ENCODE results near the gene LIN37.

Gene LIN37, protein sequence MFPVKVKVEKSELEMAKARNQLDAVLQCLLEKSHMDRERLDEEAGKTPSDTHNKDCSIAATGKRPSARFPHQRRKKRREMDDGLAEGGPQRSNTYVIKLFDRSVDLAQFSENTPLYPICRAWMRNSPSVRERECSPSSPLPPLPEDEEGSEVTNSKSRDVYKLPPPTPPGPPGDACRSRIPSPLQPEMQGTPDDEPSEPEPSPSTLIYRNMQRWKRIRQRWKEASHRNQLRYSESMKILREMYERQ

DNA sequence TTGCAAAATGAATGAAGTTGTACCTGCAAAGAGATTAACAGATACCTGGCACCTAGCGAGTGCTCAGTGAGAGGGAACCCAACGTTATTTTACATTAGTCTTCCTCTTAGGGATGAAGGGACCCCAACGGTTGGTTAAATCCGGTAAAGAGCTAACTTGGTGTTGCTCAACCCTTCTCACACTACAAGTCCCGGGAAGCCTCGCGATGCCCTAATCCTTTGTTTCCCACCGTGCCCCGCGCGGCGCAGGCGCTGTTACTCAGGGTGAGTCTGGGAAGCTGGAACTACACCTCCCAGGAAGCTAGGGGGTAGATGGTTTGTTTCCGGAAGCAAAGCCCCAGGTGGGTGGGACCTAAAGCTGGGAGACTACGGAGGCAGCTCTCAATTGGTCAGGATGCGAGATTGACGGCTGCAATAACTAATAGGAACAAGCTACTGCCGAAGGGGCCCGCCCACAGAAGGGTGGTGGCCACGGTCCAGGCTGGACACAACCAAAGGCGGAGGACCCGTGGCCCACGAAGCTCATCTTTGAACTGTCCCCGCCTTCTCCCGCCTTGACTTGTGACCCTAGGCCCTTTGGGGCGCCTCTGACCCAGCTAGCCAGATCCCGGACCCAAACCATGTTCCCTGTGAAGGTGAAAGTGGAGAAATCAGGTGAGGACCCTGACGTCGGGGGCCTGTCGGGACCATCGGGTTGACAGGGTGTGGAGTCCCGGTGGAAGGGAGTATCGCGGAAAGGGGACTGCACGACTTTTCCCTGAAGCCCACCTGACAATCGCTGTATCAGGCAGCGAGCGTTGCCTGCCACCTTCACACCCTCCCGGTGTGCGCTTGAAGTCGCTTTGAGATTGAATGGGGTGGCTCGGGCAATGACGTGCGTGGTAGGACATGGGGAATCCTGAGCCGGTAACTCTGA is at the start of gene LIN37:
Gene LIN37 (plus strand): TSS at position 471 of the 915 bp plus-strand sequence. CDS start 149 bp downstream, at position 620.
- DNase-seq (ENCODE audit: low read depth in 2 of 2): peak; percentile 95 to 97

- DNase-seq (ENCODE audit: low read depth in 2 of 2): peak; percentile 85 to 91
Measured at GRCh38 chr19:35702223-35703012, 46.0 kb upstream of the LIN37 start.

DNA sequence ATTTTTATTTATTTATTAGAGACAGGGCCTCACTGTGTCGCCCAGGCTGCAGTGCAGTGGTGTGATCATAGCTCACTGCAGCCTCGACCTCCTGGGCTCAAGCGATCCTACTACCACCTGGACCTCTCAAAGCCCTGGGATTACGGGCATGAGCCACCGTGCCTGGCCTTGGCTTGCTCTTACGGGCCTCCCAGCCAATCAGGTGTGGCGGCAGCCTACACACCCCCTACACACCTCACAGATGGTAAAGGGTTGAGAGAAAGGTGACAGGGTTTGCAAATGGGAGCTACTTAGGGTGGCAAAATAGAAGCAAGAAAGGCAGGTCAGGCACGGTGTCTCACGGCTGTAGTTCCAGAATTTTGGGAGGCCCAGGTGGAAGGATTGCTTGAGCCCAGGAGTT is 45.0 kb upstream of the LIN37 start:
- DNase-seq (ENCODE audit: low read depth in 2 of 2): no peak

GRCh38 chr19:35704218-35704617 is 44.2 kb upstream of the LIN37 start, which contains the start of gene ZBTB32:
TSS of gene ZBTB32 (plus strand) at chr19:35704558. CDS start at chr19:35714627, 10,069 bp downstream.
- no peak for DNase-seq (ENCODE audit: low read depth in 2 of 2)

DNA sequence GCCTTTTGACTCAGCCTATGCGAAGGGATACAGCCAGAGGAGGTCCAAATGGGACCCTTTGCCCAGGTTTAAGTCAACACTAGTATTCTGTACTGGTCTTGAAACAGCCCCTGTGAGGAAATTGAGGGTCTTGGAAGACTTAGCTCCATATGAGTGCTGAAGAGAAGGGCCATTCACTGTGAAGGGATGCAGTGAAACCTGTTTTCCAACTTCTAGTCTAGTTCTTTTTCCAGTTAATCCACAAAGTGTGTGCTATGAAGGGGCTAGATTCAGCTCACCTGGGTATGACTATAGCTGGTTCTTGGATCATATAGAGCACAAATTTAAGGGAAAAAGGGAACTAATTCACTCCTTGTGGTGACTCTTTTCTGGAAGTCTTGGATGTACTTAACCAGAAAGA is 40.0 kb upstream of the LIN37 start:
- DNase-seq (ENCODE audit: low read depth in 2 of 2): no peak

- DNase-seq (ENCODE audit: low read depth in 2 of 2): peak in 1 of 2 donors; percentile 66
Measured at GRCh38 chr19:35710784-35711723, 37.3 kb upstream of the LIN37 start.

DNA sequence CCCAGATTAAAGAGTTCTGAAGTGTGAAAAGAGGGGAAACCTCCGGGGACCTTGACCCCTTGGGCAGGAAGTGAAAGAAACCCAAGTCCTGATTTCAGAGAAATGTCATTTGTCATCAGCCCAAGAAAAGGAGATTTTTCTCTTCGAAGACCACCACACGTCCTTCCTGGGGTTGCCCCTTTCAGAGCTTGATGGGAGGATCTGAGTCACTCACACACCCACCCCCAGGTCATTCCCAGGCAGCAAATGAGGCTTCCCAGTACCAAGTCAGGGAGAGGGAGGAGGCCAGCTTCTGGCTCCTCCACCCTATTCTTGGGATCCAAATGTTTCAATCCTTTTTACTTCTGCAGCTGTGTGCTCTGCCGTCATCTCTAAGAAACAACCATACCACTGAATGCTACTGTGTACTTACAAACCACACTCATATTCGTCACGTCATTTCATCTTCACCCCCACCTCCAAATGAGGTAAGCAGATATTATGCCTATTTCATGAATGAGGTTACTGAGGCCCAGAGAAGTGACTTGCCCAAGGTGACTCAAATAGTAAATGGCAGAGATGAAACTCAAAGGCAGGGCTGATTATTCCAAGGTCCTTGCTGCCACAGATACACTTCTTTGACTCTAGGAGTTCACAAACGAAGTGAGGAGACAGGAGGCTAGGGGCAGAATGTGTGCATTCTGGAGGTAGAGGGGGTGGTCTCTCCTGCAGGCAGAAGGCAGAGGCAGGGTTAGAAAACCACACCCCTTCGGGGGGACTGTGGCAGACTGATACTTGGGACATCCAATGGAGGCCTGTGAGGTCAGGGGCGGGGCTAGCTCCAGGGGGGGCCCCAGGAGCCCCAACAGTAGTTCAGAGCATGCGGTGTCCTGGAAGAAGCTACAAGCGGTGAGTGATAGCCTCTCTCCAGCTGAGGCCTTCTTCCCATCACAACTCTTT is 35.5 kb upstream of the LIN37 start:
- peak; percentile 76 to 81 for DNase-seq (ENCODE audit: low read depth in 2 of 2)

DNA sequence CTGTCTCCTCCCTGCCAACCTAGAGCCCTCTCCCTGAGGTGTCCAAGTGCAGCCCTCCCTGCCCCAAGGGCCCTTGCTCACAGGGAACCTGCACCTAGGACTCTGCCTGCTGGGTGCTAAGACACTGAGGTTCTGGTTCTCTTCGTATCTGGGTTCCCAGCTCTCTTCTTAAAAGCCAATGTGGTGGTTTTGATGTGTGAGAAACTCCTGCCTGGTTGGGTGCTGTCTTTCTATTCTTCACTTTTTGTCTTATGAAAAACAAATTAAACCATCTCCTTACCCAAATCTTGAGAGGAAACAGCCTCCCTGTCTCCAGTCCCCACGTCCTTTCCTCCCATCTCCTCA is 34.9 kb upstream of the LIN37 start:
- no peak for DNase-seq (ENCODE audit: low read depth in 2 of 2)

DNA sequence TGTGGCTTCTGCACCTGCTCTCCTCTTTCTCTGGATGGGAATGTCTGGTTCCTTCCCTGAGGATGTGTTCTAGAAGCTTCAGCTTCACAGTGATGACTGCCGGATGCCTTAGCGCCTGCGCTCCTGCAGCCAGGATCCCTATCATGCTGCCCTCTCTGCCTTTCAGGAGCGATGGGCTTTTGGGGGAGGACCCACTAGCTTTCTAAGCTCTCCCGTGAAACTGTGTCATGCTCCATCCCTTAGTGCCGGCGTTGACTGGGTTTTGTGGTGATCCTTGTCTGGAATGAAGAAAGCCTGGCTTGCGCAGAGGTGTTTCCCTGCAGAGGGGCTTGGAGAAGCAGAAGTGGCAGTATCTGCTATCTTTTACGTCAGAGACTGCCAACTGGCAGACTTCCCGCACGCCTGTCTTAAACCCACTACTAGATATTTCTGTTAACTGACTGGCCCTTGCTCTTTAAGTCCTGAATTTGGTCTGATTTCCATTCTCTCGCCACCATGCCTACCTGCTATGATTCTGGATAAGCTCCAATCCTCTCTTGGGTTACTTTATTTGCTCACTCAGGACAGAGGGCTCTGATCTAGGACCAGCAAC is 34.4 kb upstream of the LIN37 start:
- DNase-seq (ENCODE audit: low read depth in 2 of 2): no peak

GRCh38 chr19:35714601-35715354 is 33.6 kb upstream of the LIN37 start:
- no peak for DNase-seq (ENCODE audit: low read depth in 2 of 2)

DNA sequence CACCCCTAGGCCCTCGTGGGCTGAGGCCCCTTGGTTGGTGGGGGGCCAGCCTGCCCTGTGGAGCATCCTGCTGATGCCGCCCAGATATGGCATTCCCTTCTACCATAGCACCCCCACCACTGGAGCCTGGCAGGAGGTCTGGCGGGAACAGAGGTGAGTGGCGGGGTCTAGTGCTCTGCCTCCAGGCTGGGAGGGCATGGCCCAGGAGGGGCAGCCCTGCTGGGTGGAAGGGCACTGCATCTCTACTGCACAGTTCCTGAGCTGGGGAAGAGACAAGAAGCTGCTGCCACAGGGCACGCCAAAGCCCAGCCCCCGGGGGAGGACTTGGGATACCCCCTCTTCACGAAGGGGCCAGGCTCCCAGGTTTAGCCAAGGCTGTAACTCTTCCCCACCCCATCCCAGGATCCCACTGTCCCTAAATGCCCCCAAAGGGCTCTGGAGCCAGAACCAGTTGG is 33.0 kb upstream of the LIN37 start:
- DNase-seq (ENCODE audit: low read depth in 2 of 2): no peak

- DNase-seq (ENCODE audit: low read depth in 2 of 2): no peak
Measured at GRCh38 chr19:35715981-35716800, 32.2 kb upstream of the LIN37 start.

GRCh38 chr19:35716801-35717664 is 31.3 kb upstream of the LIN37 start:
- DNase-seq (ENCODE audit: low read depth in 2 of 2): peak; percentile 73 to 96

DNA sequence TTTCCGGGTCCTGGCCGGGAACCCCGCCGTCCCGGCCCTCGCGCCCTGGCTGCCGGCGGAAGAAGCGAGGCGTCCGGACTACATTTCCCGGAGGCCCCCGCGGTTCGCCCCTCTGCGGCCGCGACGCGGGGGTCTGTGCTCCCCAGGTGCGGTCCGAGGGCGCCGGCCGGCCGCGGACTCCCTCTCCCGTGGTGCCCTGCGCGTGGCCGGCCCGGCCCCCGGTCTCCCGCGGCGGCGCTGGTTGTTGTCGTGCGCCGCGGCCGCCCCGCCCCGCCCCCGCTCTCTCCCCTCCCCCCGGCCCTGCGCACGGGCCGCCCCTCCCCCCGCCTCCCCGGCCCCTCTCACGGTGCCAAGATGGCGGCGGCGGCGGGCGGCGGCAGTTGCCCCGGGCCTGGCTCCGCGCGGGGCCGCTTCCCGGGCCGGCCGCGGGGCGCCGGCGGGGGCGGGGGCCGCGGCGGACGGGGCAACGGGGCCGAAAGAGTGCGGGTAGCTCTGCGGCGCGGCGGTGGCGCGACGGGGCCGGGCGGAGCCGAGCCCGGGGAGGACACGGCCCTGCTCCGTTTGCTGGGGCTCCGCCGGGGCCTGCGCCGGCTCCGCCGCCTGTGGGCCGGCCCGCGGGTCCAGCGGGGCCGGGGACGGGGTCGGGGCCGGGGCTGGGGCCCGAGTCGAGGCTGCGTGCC is 30.6 kb upstream of the LIN37 start, which contains the start of gene KMT2B:
Gene KMT2B (plus strand): TSS at position 339 of the 680 bp plus-strand sequence. CDS start 16 bp downstream, at position 355.
- peak in 1 of 2 donors; percentile 92 for DNase-seq (ENCODE audit: low read depth in 2 of 2)

GRCh38 chr19:35718345-35719041 is 29.9 kb upstream of the LIN37 start:
- no peak for DNase-seq (ENCODE audit: low read depth in 2 of 2)
